ENCODE measurements around the gene PLCG2.
"Not testable (repeated sequence)": the region's sequence is repeated elsewhere in the genome, so short reads cannot be mapped to it uniquely, and the experiment has no call there.

PLCG2 gene

GRCh38 chr16:82009789-82010188, 230.7 kb downstream of the PLCG2 start:
- not testable (repeated sequence) for DNase-seq

- DNase-seq = no peak
Observed at GRCh38 chr16:82010649-82011048, 231.6 kb downstream of the PLCG2 start.

GRCh38 chr16:82011199-82011641, 232.1 kb downstream of the PLCG2 start, which contains the start of gene SDR42E1:
Gene SDR42E1, minus strand, starts transcription at chr16:82011470. Its CDS starts 10,612 bp downstream, at chr16:82000858.
- DNase-seq = no peak

All from NCI-H1417 treated with DMSO at 0.1 percent for 48 hours (cell line).